GM06990 (cell line): ENCODE measurements around the gene WAS.
"Not testable (repeated sequence)": the region's sequence is repeated elsewhere in the genome, so short reads cannot be mapped to it uniquely, and the experiment has no call there.

Experiments used
- DNase-seq: peaks from one replicate; pipeline ENCODE4 v3.0.0-alpha.2; 2011; ENCODE audit not compliant: insufficient read length; ENCODE audit errors: extremely low read depth
- H3K27me3 ChIP-seq: replicated peaks from 2 replicates; pipeline ENCODE4 v1.6.0; 2011; ENCODE audit warnings: low read length; ENCODE audit not compliant: control insufficient read depth, insufficient read depth
- H3K36me3 ChIP-seq: 2 replicates; pipeline ENCODE4 v1.5.1; 2011; ENCODE audit warnings: low read length; ENCODE audit not compliant: control insufficient read depth, insufficient read depth
- H3K4me3 ChIP-seq: replicated peaks from 2 replicates; pipeline ENCODE4 v1.5.1; 2011; ENCODE audit warnings: low read depth, mild to moderate bottlenecking, control low read depth, low read length
- TF ChIP-seq, protein P1 (sequence below): IDR thresholded peaks from 2 replicates; pipeline ENCODE4 v1.5.1; 2011; ENCODE audit warnings: low read length, control low read depth, mild to moderate bottlenecking, inconsistent platforms; ENCODE audit not compliant: insufficient read depth, poor library complexity, severe bottlenecking

The WAS gene

DNA sequence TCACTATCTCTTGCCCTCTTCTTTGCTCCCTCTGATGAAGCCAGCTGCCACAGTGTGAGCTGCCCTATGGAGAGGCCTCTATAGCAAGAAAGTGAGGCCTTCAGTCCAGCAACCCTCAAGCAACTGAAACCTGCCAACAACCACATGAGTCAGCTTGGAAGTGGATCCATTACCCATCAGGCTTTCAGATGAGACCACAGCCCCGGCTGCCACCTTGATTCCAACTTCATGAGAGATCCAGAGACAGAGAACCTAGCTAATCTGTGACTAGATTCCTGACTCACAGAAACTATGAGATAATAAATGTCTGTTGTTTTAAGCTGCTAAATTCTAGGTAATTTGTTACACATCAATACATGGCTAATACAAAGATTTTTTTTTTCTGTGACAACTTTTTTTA lies 20.4 kb upstream of the WAS start:
- no peak for DNase-seq
- TF ChIP-seq, protein P1, sequence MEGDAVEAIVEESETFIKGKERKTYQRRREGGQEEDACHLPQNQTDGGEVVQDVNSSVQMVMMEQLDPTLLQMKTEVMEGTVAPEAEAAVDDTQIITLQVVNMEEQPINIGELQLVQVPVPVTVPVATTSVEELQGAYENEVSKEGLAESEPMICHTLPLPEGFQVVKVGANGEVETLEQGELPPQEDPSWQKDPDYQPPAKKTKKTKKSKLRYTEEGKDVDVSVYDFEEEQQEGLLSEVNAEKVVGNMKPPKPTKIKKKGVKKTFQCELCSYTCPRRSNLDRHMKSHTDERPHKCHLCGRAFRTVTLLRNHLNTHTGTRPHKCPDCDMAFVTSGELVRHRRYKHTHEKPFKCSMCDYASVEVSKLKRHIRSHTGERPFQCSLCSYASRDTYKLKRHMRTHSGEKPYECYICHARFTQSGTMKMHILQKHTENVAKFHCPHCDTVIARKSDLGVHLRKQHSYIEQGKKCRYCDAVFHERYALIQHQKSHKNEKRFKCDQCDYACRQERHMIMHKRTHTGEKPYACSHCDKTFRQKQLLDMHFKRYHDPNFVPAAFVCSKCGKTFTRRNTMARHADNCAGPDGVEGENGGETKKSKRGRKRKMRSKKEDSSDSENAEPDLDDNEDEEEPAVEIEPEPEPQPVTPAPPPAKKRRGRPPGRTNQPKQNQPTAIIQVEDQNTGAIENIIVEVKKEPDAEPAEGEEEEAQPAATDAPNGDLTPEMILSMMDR: no peak
- no peak overlapping the region for H3K4me3 ChIP-seq
- H3K27me3 ChIP-seq: no peaks in the 10 kb centered on the region
- no peaks in the 10 kb centered on the region for H3K36me3 ChIP-seq

DNA sequence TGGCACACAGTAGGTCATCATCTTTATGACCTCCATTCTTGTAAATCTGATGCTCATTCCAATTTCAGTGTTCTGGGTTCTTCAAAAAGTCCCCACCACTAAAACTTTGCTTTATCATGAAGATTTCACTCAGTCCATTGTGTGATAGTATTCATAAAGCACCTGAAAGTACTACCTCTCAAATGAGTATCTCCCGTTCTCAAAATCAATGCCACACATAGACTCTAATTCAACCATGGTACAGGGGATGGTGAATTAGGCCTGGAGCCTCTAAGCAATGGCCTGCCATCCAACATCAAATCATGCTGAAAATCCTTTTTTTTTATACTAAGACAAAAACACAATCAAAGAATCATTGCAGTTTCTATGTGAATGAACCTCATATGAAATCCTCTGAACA lies 19.4 kb upstream of the WAS start:
- Histone ChIP-seq H3K36me3 (no peaks in the 10 kb centered on the region), H3K27me3 (no peaks in the 10 kb centered on the region), H3K4me3 (no peak overlapping the region)
- no peak for DNase-seq
- TF ChIP-seq, protein P1: no peak

DNA sequence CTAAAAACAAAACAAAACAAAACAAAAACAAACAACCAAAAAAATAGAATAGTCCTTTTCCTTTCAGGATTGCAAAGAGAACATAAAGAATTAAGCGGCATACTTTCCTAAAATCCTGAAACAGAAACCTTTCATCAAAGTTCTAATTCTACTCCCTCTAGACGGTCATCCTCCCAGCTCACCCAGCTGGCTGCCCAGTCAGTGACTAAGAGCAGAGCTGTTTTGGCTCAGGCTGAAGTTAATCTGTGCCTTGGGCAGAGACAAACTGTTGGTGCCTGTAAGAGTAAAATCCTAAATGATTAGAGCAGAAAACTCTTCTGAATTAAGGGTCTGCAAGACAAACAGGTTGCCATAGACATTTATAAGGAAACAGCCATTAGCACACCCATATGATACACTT lies 17.6 kb upstream of the WAS start:
- Histone ChIP-seq H3K27me3 (no peaks in the 10 kb centered on the region), H3K36me3 (no peaks in the 10 kb centered on the region), H3K4me3 (no peak overlapping the region)
- TF ChIP-seq, protein P1: no peak
- DNase-seq: no peak

DNA sequence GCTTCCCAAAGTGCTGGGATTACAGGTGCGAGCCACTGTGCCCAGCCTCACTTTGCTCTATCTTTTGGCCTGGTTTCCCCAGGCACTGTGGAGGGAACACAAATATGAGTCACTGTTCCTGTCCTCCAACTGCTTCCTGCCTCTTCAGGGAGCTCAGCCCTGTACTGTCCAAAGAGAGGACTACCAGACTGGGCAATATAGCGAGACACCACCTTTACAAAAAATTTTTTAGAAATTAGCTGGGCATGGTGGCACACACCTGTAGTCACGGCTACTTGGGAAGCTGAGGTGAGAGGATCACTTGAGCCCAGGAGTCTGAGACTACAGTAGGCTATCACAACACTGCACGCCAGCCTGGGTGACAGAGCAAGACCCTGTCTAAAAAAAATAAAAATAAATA lies 16.9 kb upstream of the WAS start:
- no peak for DNase-seq
- TF ChIP-seq, protein P1: no peak
- H3K36me3 ChIP-seq: no peaks in the 10 kb centered on the region
- H3K27me3 ChIP-seq: no peaks in the 10 kb centered on the region
- no peak overlapping the region for H3K4me3 ChIP-seq

DNA sequence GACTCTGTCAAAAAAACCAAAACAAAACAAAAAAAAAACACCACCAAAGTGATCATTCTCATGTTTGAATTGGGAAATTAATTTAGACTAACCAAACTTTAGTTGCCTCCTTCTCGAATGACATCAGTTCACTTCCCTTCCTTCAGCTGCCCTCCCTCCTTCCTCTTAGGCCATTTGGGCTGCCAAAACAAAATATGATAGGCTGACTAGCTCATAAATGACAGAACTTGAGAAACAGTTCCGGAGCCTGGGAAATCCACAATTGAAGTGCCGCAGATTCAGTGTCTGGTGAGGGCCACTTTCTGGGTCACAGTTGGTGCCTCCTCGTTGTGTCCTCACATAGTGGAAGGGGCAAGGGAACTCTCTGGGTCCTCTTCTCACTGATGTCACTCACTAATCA lies 16.1 kb upstream of the WAS start:
- Histone ChIP-seq H3K27me3 (no peaks in the 10 kb centered on the region), H3K4me3 (no peak overlapping the region), H3K36me3 (no peaks in the 10 kb centered on the region)
- TF ChIP-seq, protein P1: no peak
- DNase-seq: no peak

DNA sequence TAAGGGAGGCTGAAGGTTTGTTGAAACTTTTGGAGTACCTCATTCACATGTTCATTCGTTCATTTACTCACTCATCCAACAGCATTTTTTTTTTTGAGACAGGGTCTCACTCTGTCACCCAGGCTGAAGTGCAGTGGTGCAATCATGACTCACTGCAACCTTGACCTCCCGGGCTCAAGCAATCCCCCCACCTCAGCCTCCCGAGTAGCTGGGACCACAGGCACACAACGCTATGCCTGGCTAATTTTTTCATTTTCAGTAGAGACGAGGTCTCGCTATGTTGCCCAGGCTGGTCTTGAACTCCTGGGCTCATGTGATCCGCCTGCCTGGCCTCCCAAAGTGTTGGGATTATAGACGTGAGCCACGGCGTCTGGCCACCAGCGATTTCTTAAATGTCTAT lies 15.4 kb upstream of the WAS start:
- H3K27me3 ChIP-seq, DNase-seq, H3K36me3 ChIP-seq, H3K4me3 ChIP-seq: not testable (repeated sequence)
